ENCODE data around the gene GPR18.

GRCh38 chr13:99220199-99220935, 37.8 kb downstream of the GPR18 start:
- TF ChIP-seq CTCF (IDR thresholded peaks at IDR 0.05) (no peak), POLR2A (IDR thresholded peaks at IDR 0.05) (no peak)

All from uterus (tissue), 2 donors.